ENCODE results near the gene FCRL6. TPM values are rescaled to one million over a fixed set of nuclear protein-coding genes. Genes with fewer than 3 reads are reported as not detected.

FCRL6 gene
- total and polyA plus RNA-seq, 12 donors: 0.11 to 2.2 (median 0.37) TPM; not detected in 3

DNA sequence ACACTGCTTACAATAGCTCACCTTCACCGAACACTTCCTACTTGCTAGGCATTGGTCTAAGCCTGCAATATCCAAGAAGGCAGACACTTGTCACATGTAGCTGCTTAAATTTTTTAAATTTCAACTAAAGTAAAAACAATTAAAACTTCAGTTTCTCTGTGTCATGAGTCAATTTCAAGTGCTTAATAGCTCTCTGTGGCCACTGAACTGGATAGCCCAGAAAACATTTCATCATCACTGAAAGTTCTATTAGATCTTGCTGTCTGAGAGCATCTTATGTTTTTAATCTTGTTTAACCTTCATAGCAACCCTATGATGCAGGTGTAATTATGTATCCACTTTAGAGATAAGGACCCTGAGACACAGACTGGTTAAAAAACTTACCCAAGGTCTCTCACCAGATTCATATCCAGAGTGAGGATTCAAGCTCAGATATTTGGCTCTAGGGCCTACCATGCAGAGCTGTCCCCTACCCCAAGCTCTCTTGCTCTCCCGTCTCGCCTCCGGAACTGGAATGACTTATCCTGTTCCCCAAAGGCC is 2.6 kb upstream of the FCRL6 start:
- H3K4me1 ChIP-seq (replicated peaks in 1 of 2): peaks cover 6 to 9% of the 10 kb centered on the region in 2 donors
- H3K9me3 ChIP-seq (replicated peaks in 1 of 3): no peaks in the 10 kb centered on the region
- DNase-seq: no peak
- no peak for TF ChIP-seq POLR2A (IDR thresholded peaks at IDR 0.05)
- TF ChIP-seq, protein P1, sequence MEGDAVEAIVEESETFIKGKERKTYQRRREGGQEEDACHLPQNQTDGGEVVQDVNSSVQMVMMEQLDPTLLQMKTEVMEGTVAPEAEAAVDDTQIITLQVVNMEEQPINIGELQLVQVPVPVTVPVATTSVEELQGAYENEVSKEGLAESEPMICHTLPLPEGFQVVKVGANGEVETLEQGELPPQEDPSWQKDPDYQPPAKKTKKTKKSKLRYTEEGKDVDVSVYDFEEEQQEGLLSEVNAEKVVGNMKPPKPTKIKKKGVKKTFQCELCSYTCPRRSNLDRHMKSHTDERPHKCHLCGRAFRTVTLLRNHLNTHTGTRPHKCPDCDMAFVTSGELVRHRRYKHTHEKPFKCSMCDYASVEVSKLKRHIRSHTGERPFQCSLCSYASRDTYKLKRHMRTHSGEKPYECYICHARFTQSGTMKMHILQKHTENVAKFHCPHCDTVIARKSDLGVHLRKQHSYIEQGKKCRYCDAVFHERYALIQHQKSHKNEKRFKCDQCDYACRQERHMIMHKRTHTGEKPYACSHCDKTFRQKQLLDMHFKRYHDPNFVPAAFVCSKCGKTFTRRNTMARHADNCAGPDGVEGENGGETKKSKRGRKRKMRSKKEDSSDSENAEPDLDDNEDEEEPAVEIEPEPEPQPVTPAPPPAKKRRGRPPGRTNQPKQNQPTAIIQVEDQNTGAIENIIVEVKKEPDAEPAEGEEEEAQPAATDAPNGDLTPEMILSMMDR (IDR thresholded peaks at IDR 0.05): no peak
- WGBS, 4 donors: 95 to 96% (median 95%) methylated on average over 4 of the region's 4 CpGs
- H3K27ac ChIP-seq: no peak overlapping the region
- intact Hi-C loops (cut with DNase I): loop anchor here (5.0 to 10.0 kb wide), 2 partner anchors 205 to 582 kb away; no protein-coding TSS in a partner anchor
- no peaks in the 10 kb centered on the region for H3K27me3 ChIP-seq
- no peaks in the 10 kb centered on the region for H3K36me3 ChIP-seq (replicated peaks in 1 of 2)
- H3K4me3 ChIP-seq: no peak overlapping the region

DNA sequence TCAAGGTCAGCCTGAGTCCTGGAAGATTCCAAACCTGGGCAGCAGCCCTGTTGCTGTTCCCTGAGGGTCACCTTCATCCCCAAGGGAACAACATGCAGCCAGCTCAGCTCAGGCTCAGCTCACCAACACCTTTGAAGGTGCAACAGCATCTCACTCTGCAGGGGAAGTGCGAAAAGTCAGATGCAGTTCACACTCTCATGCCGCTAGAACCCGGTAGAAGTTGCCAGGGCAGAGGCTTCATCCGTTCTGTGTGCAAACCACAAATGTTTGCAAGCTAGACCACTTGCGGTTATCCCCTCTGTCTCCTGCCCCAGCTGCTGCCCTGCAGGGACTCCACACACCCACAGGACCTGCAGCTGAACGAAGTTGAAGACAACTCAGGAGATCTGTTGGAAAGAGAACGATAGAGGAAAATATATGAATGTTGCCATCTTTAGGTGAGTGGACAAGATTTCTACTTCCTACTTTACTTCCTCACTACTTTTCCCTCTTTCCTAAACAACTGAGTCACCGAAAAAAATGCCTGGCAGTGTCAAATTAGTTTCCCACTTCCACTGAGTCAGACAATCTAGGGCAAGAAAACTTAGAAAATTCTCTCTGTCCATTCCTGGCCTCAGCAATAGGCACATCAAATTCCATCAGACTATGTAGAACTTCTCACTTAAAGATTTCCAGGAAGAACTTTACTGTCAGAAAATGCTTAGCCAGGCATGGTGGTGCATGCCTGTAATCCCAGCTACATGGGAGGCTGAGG is 1.8 kb upstream of the FCRL6 start:
- 45 to 84% (median 79%) methylated on average over 8 of the region's 8 CpGs for whole genome bisulfite sequencing, 4 donors
- H3K4me3 ChIP-seq: no peak overlapping the region
- TF ChIP-seq, protein P1 (IDR thresholded peaks at IDR 0.05): no peak
- no peak for TF ChIP-seq POLR2A (IDR thresholded peaks at IDR 0.05)
- no peak for DNase-seq
- H3K4me1 ChIP-seq (replicated peaks in 1 of 2): peaks cover 12 to 17% of the 10 kb centered on the region in 2 donors
- H3K36me3 ChIP-seq (replicated peaks in 1 of 2): no peaks in the 10 kb centered on the region
- H3K27ac ChIP-seq: no peak overlapping the region
- H3K9me3 ChIP-seq (replicated peaks in 1 of 3): no peaks in the 10 kb centered on the region
- no peaks in the 10 kb centered on the region for H3K27me3 ChIP-seq
- intact Hi-C loops (cut with DNase I): loop anchor here (2.0 kb wide), 2 partner anchors 88 to 90 kb away; no protein-coding TSS in a partner anchor

DNA sequence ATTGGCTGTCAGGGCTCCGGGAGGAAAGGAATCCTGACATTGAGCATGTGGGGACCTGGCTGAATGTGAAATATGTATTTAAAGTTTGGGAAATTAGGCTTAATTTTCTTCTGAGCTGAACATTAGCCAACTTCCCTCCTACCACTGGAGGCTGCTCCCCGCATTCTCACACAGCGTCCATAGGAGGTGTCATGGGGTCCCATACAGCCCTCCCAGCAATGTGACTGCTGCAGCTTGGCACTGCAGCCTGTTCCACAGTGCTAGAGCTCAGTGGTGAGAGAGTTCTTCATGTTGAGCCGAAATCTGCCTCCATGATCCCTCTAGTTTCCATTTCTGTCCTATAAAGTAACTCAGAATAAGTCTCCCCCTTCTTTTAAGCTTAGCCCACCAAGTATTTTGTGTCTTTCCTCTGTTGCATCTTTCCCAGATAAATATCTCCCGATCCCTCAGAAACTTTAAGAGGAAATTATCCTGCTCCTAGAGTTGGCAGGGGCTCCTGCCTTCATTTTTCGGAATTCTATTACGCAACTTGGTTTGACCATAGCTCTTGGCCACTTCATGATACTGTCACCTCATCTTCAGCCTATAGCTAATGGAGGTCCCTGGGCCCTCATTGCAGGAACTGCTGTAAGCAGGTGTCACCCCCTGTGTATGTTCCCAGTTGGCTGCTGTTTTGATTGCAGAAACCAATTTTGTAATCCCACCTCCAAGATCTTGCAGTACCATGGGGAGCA is 2.0 kb downstream of the FCRL6 start:
- Histone ChIP-seq H3K4me3 (no peak overlapping the region), H3K4me1 (replicated peaks in 1 of 2) (peaks cover 13 to 20% of the 10 kb centered on the region in 2 donors), H3K36me3 (replicated peaks in 1 of 2) (no peaks in the 10 kb centered on the region), H3K9me3 (replicated peaks in 1 of 3) (no peaks in the 10 kb centered on the region), H3K27me3 (no peaks in the 10 kb centered on the region), H3K27ac (peak overlapping the region in 4 of 5 donors; percentile 71 to 82 (median 76))
- TF ChIP-seq POLR2A (IDR thresholded peaks at IDR 0.05): no peak
- TF ChIP-seq, protein P1 (IDR thresholded peaks at IDR 0.05): no peak
- WGBS, 4 donors: 60 to 74% (median 72%) methylated on average over 7 of the region's 7 CpGs
- intact Hi-C loops (cut with DNase I): no loop called here
- DNase-seq: no peak

DNA sequence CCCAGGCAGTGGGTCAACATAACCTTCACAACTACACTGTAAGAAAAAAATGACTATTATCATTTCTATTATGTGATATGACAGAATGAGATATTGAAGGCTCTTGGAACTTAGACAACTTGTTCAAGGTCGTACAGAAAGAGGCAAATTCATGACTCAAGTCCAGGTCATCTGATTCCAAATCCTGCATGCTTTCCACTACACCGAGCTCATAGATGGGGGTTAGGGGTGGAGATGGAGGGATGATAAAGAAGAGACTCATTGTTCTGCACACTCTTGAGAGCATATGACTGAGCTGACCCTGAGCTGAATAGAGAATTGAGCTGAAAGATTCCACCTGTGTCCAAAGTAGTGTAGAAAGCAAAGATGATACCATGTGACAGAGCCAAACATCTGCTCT is 2.8 kb downstream of the FCRL6 start:
- peak overlapping the region in 4 of 5 donors; percentile 62 to 82 (median 72) for H3K27ac ChIP-seq
- WGBS, 4 donors: 15 to 25% (median 20%) methylated on average over 2 of the region's 2 CpGs
- H3K27me3 ChIP-seq: no peaks in the 10 kb centered on the region
- TF ChIP-seq, protein P1 (IDR thresholded peaks at IDR 0.05): no peak
- TF ChIP-seq POLR2A (IDR thresholded peaks at IDR 0.05): no peak
- H3K4me1 ChIP-seq (replicated peaks in 1 of 2): peaks cover 13 to 20% of the 10 kb centered on the region in 2 donors
- H3K9me3 ChIP-seq (replicated peaks in 1 of 3): no peaks in the 10 kb centered on the region
- intact Hi-C loops (cut with DNase I): no loop called here
- peak; percentile 61 to 86 (median 73) for DNase-seq
- H3K4me3 ChIP-seq: no peak overlapping the region
- no peaks in the 10 kb centered on the region for H3K36me3 ChIP-seq (replicated peaks in 1 of 2)
